Vagina (tissue), 2 donors: ENCODE data around the gene SPAG16.

Experiments used
- CTCF ChIP-seq, 3 experiments: fragments of 450-650 bp in 2 of 3; fragments of 200-600 bp in 1 of 3; sonication (generic) in 1 of 3; IDR thresholded peaks; one replicate each; pipeline ENCODE4 v1.5.1; 2017 to 2019; ENCODE audit warnings: antibody characterized with exemption in 3 of 3, mild to moderate bottlenecking in 2 of 3, moderate library complexity in 2 of 3
- POLR2AphosphoS5 ChIP-seq, 2 donors: sonication (generic); formaldehyde crosslinking; IDR thresholded peaks; one replicate each; pipeline ENCODE4 v1.9.0; 2017; ENCODE audit warnings: antibody characterized with exemption in 2 of 2, mild to moderate bottlenecking in 2 of 2, low read depth in 1 of 2; ENCODE audit not compliant: insufficient read depth in 1 of 2

- TF ChIP-seq CTCF (IDR thresholded peaks at IDR 0.05), result no peak
- no peak for TF ChIP-seq POLR2AphosphoS5 (IDR thresholded peaks at IDR 0.05; ENCODE audit: insufficient read depth in 1 of 2, low read depth in 1 of 2)
Measured at GRCh38 chr2:213279971-213280370, 4.3 kb upstream of the SPAG16 start.
